Neural progenitor cell (in vitro differentiated cells): ENCODE data around the gene ABCD3. TPM values are rescaled to one million over a fixed set of nuclear protein-coding genes. Genes with fewer than 3 reads are reported as not detected.

Experiments used
- DNase-seq: peaks from one replicate; pipeline ENCODE4 v3.0.0-alpha.2; 2016; ENCODE audit warnings: low spot score
- H2AFZ ChIP-seq: fragments of 200-600 bp; sonication (generic); replicated peaks from 2 replicates; pipeline ENCODE4 v1.6.1; 2016; ENCODE audit warnings: antibody characterized with exemption
- H3F3A ChIP-seq: fragments of 200-600 bp; sonication (generic); 2 replicates; pipeline ENCODE4 v1.6.1; 2016; ENCODE audit warnings: antibody characterized with exemption, low read depth
- H3K27ac ChIP-seq: fragments of 200-600 bp; sonication (generic); 2 replicates; pipeline ENCODE4 v1.5.1; 2016; ENCODE audit warnings: mild to moderate bottlenecking
- H3K27me3 ChIP-seq: fragments of 200-600 bp; sonication (generic); 2 replicates; pipeline ENCODE4 v1.6.1; 2016; ENCODE audit warnings: mild to moderate bottlenecking, moderate library complexity
- H3K36me3 ChIP-seq: fragments of 200-600 bp; sonication (generic); 2 replicates; pipeline ENCODE4 v1.5.1; 2016
- H3K4me1 ChIP-seq: fragments of 200-600 bp; sonication (generic); 2 replicates; pipeline ENCODE4 v1.6.1; 2016; ENCODE audit warnings: mixed run types
- H3K4me2 ChIP-seq: fragments of 200-600 bp; sonication (generic); 2 replicates; pipeline ENCODE4 v1.6.1; 2016
- H3K4me3 ChIP-seq: fragments of 200-600 bp; sonication (generic); 2 replicates; pipeline ENCODE4 v1.5.1; 2016
- H3K79me2 ChIP-seq: fragments of 200-600 bp; sonication (generic); 2 replicates; pipeline ENCODE4 v1.6.1; 2016; ENCODE audit warnings: low read depth
- H3K9ac ChIP-seq: fragments of 200-600 bp; sonication (generic); 2 replicates; pipeline ENCODE4 v1.6.1; 2016
- H3K9me3 ChIP-seq: fragments of 200-600 bp; sonication (generic); 2 replicates; pipeline ENCODE4 v1.5.1; 2016; ENCODE audit warnings: low read depth
- H4K20me1 ChIP-seq: fragments of 200-600 bp; sonication (generic); 2 replicates; pipeline ENCODE4 v1.6.1; 2016; ENCODE audit warnings: low read depth
- H3K27ac Mint-ChIP-seq: 3 replicates; pipeline ENCODE4 v1.8.0; 2021; ENCODE audit warnings: mixed read lengths
- H3K27me3 Mint-ChIP-seq: 2 replicates; pipeline ENCODE4 v1.8.0; 2022; ENCODE audit warnings: low read depth, mild to moderate bottlenecking, inconsistent platforms, moderate library complexity, mixed read lengths; ENCODE audit not compliant: insufficient read depth
- H3K36me3 Mint-ChIP-seq: 3 replicates; pipeline ENCODE4 v1.8.0; 2021; ENCODE audit warnings: mixed read lengths
- H3K4me1 Mint-ChIP-seq: 3 replicates; pipeline ENCODE4 v1.8.0; 2021; ENCODE audit warnings: mixed read lengths
- H3K4me3 Mint-ChIP-seq: 3 replicates; pipeline ENCODE4 v1.8.0; 2021; ENCODE audit warnings: mild to moderate bottlenecking, moderate library complexity, mixed read lengths
- H3K9me3 Mint-ChIP-seq: 3 replicates; pipeline ENCODE4 v1.8.0; 2020; ENCODE audit warnings: mixed read lengths
- CTCF ChIP-seq: fragments of 200-600 bp; sonication (generic); IDR thresholded peaks from 2 replicates; pipeline ENCODE4 v1.5.1; 2017; ENCODE audit warnings: antibody characterized with exemption, mild to moderate bottlenecking
- EZH2 ChIP-seq: fragments of 200-600 bp; sonication (generic); IDR thresholded peaks from 2 replicates; pipeline ENCODE4 v1.6.1; 2017; ENCODE audit warnings: antibody characterized with exemption, mild to moderate bottlenecking, moderate library complexity
- EZH2phosphoT487 ChIP-seq: fragments of 200-600 bp; sonication (generic); IDR thresholded peaks from 2 replicates; pipeline ENCODE4 v1.6.1; 2017; ENCODE audit warnings: antibody characterized with exemption
- total RNA-seq: library from RNA; depleted of rRNA; stranded (reverse); fragments of >200 nt; gene quantifications from 2 replicates; pipeline ENCODE4 v1.2.3, GENCODE V29; 2015; ENCODE audit warnings: low replicate concordance

The ABCD3 gene
- total RNA-seq, 1 donor from 2014 or later: 45.1 TPM

DNA sequence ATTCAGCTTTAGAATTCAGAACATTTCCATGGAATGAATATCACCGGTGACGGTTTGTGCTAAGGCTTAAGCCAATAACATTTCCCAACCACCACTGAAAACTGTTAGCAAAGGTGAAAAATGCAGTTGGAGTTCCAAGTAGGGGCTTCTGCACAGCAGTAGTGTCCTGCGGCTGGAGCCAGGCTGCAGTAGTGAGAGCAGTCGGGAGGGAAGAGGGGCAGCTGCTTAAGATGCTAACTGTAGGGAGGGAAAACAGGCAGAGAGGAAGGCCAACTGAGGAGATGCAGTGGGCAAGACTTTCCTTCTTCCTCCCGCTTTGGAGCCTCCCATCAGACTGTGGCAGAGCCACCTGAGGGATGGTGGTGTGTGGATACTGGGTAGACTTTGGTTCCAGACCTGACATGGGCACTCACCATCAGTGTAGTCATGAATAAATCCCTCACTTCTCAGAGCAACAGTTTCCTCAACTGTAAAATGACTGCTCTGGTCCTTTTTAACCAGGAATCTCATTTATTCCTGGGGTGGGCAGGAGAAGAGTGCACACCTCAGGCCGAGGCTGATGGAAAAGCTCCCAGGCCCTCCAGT is 120.1 kb downstream of the ABCD3 start:
- Mint-ChIP-seq H3K4me1 (peaks cover 39% of the 10 kb centered on the region), H3K4me3 (no peak overlapping the region), H3K27ac (no peak overlapping the region), H3K27me3 (peaks cover 7% of the 10 kb centered on the region), H3K36me3 (peaks cover 23% of the 10 kb centered on the region), H3K9me3 (no peaks in the 10 kb centered on the region)
- TF ChIP-seq CTCF (no peak), EZH2phosphoT487 (no peak), EZH2 (no peak)
- peaks cover 45% of the 10 kb centered on the region for H3K27me3 ChIP-seq
- no peak overlapping the region for H3K4me2 ChIP-seq
- no peak overlapping the region for H3K9ac ChIP-seq
- H3K4me3 ChIP-seq: no peak overlapping the region
- no peaks in the 10 kb centered on the region for H4K20me1 ChIP-seq
- no peak overlapping the region for H3K27ac ChIP-seq
- DNase-seq: peak; percentile 52
- no peak overlapping the region for H2AFZ ChIP-seq
- H3K79me2 ChIP-seq: no peaks in the 10 kb centered on the region
- no peaks in the 10 kb centered on the region for H3K4me1 ChIP-seq
- no peaks in the 10 kb centered on the region for H3K36me3 ChIP-seq
- H3K9me3 ChIP-seq: no peaks in the 10 kb centered on the region
- peaks cover 14% of the 10 kb centered on the region for H3F3A ChIP-seq

- no peak for TF ChIP-seq EZH2phosphoT487
- TF ChIP-seq CTCF: no peak
- no peak for TF ChIP-seq EZH2
- H3K27ac ChIP-seq: no peak overlapping the region
- no peak overlapping the region for H3K27ac Mint-ChIP-seq
- DNase-seq: no peak
- H3K4me3 Mint-ChIP-seq: peak overlapping the region; percentile 92
- H3K36me3 Mint-ChIP-seq: peaks cover 18% of the 10 kb centered on the region
- H3K79me2 ChIP-seq: no peaks in the 10 kb centered on the region
- H3K9me3 Mint-ChIP-seq: no peaks in the 10 kb centered on the region
- no peaks in the 10 kb centered on the region for H3K4me1 ChIP-seq
- peaks cover 14% of the 10 kb centered on the region for H3F3A ChIP-seq
- no peaks in the 10 kb centered on the region for H4K20me1 ChIP-seq
- H2AFZ ChIP-seq: no peak overlapping the region
- H3K9ac ChIP-seq: no peak overlapping the region
- H3K4me3 ChIP-seq: no peak overlapping the region
- no peak overlapping the region for H3K4me2 ChIP-seq
- H3K36me3 ChIP-seq: no peaks in the 10 kb centered on the region
- no peaks in the 10 kb centered on the region for H3K9me3 ChIP-seq
- H3K4me1 Mint-ChIP-seq: peaks cover 42% of the 10 kb centered on the region
- peaks cover 56% of the 10 kb centered on the region for H3K27me3 ChIP-seq
- peaks cover 10% of the 10 kb centered on the region for H3K27me3 Mint-ChIP-seq
These were observed 121.3 kb downstream of the ABCD3 start for GRCh38 chr1:94539496-94539895.

- H4K20me1 ChIP-seq: no peaks in the 10 kb centered on the region
- peak overlapping the region; percentile 96 for H2AFZ ChIP-seq
- Mint-ChIP-seq H3K4me1 (peaks cover 42% of the 10 kb centered on the region), H3K4me3 (peak overlapping the region; percentile 92), H3K9me3 (no peaks in the 10 kb centered on the region), H3K27me3 (peaks cover 12% of the 10 kb centered on the region), H3K36me3 (peaks cover 11% of the 10 kb centered on the region), H3K27ac (peak overlapping the region; percentile 70)
- no peaks in the 10 kb centered on the region for H3K36me3 ChIP-seq
- no peaks in the 10 kb centered on the region for H3K9me3 ChIP-seq
- no peak for DNase-seq
- H3K4me2 ChIP-seq: peak overlapping the region; percentile 86
- peaks cover 14% of the 10 kb centered on the region for H3F3A ChIP-seq
- no peak for TF ChIP-seq EZH2
- TF ChIP-seq CTCF: no peak
- peaks cover 59% of the 10 kb centered on the region for H3K27me3 ChIP-seq
- no peaks in the 10 kb centered on the region for H3K4me1 ChIP-seq
- H3K79me2 ChIP-seq: no peaks in the 10 kb centered on the region
- no peak overlapping the region for H3K9ac ChIP-seq
- no peak overlapping the region for H3K27ac ChIP-seq
- H3K4me3 ChIP-seq: peak overlapping the region; percentile 84
These were observed 122.5 kb downstream of the ABCD3 start for GRCh38 chr1:94540440-94541245.
